ENCODE data around the gene FDXACB1.

Gene FDXACB1
- long read RNA-seq, donor 1, partial matches to known transcripts: 0 of 1 reads
- long read RNA-seq, donor 1, other reads (novel, unspliced or antisense): 0 of 1 reads
- long read RNA-seq, donor 2, partial matches to known transcripts: 0 of 1 reads
- long read RNA-seq, donor 2, other reads (novel, unspliced or antisense): 0 of 1 reads
- long read RNA-seq, donor 3, partial matches to known transcripts: 0 of 2 reads
- long read RNA-seq, donor 3, other reads (novel, unspliced or antisense): 0 of 2 reads
- long read RNA-seq, donor 4, partial matches to known transcripts: 0 of 3 reads
- long read RNA-seq, donor 4, other reads (novel, unspliced or antisense): 0 of 3 reads
- long read RNA-seq, donor 5, partial matches to known transcripts: 22 of 89 reads
- long read RNA-seq, donor 5, other reads (novel, unspliced or antisense): 67 of 89 reads
- long read RNA-seq, donor 6, partial matches to known transcripts: 0 of 1 reads
- long read RNA-seq, donor 6, other reads (novel, unspliced or antisense): 0 of 1 reads
- long read RNA-seq, donor 7, partial matches to known transcripts: 0 of 4 reads
- long read RNA-seq, donor 7, other reads (novel, unspliced or antisense): 0 of 4 reads
- long read RNA-seq, donor 8, partial matches to known transcripts: 0 of 1 reads
- long read RNA-seq, donor 8, other reads (novel, unspliced or antisense): 0 of 1 reads

- peak; percentile 99 for DNase-seq
Measured at GRCh38 chr11:111878849-111879636, at the start of gene FDXACB1, which contains the start of gene CFAP68. FDXACB1 (minus strand) TSS chr11:111879165; CDS start chr11:111879132, 33 bp downstream. CFAP68 (plus strand) TSS chr11:111879541; CDS start chr11:111879561, 20 bp downstream.

- peak; percentile 93 for DNase-seq
Measured at GRCh38 chr11:111926505-111927391, 47.8 kb upstream of the FDXACB1 start.

GRCh38 chr11:111925953-111926352, 47.0 kb upstream of the FDXACB1 start:
- DNase-seq: no peak

- DNase-seq: no peak
Measured at GRCh38 chr11:111923951-111924350, 45.0 kb upstream of the FDXACB1 start.

- peak; percentile 44 for DNase-seq
Measured at GRCh38 chr11:111923351-111923788, 44.4 kb upstream of the FDXACB1 start.

- no peak for DNase-seq
Measured at GRCh38 chr11:111922803-111923202, 43.8 kb upstream of the FDXACB1 start.

GRCh38 chr11:111921541-111922230, 42.7 kb upstream of the FDXACB1 start:
- DNase-seq: no peak

GRCh38 chr11:111920908-111921307, 41.9 kb upstream of the FDXACB1 start:
- DNase-seq: no peak

- peak; percentile 68 for DNase-seq
Measured at GRCh38 chr11:111918390-111919256, 39.7 kb upstream of the FDXACB1 start, which contains the start of gene C11orf52. C11orf52 (plus strand) TSS chr11:111918913; CDS start chr11:111918973, 60 bp downstream.

- no peak for DNase-seq
Measured at GRCh38 chr11:111917788-111918187, 38.8 kb upstream of the FDXACB1 start.

- no peak for DNase-seq
Measured at GRCh38 chr11:111917312-111917711, 38.3 kb upstream of the FDXACB1 start.

- DNase-seq: no peak
Measured at GRCh38 chr11:111916768-111917167, 37.8 kb upstream of the FDXACB1 start.

GRCh38 chr11:111913997-111914396, 35.0 kb upstream of the FDXACB1 start:
- DNase-seq: no peak

- DNase-seq: peak; percentile 51
Measured at GRCh38 chr11:111913031-111913861, 34.3 kb upstream of the FDXACB1 start.

GRCh38 chr11:111912535-111912934, 33.6 kb upstream of the FDXACB1 start, which contains the start of gene HSPB2:
HSPB2 (plus strand) TSS chr11:111912734; CDS start chr11:111912830, 96 bp downstream.
- no peak for DNase-seq

- DNase-seq: peak; percentile 63
Measured at GRCh38 chr11:111911563-111912401, 32.8 kb upstream of the FDXACB1 start, which contains the start of gene CRYAB. CRYAB (minus strand) TSS chr11:111911770; CDS start chr11:111911724, 46 bp downstream.

Measured in right kidney (tissue), 9 donors.